ENCODE measurements around the gene BLOC1S3.

DNA sequence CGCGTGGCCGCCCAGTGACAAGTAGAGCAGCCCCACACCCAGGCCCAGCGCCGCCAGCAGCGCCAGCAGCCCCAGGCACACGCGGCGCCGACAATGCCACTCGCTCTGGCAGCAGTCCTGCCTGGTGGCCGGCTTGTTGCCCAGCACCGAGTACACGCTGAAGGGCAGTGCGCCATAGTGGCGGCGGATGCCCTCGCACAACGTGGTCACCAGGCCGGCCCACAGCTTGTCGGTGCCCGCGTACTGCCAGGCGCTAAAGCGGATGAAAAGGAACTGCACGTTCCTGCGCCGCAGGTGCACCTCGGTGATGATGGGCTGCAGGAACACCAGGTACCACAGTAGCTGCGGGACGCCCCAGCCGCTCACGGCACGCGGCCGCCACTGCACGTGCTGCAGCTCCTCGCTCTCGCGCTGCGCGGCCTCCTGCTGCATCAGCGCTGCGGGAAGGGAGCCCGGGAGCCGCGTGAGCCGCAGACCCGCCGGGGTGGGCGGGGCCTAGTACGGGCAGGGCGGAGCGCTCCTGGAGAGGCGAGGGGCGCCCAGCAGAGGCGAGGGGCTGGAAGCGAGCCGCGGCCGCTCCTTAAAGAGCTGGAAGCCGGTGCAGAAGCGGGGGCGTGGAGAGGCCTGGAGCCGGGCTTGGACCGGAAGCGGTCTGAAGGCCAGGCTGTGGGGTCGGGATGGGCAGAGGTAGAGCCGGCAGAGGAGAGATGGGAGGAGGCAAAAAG is 25.1 kb upstream of the BLOC1S3 start:
- TF ChIP-seq, protein P1, sequence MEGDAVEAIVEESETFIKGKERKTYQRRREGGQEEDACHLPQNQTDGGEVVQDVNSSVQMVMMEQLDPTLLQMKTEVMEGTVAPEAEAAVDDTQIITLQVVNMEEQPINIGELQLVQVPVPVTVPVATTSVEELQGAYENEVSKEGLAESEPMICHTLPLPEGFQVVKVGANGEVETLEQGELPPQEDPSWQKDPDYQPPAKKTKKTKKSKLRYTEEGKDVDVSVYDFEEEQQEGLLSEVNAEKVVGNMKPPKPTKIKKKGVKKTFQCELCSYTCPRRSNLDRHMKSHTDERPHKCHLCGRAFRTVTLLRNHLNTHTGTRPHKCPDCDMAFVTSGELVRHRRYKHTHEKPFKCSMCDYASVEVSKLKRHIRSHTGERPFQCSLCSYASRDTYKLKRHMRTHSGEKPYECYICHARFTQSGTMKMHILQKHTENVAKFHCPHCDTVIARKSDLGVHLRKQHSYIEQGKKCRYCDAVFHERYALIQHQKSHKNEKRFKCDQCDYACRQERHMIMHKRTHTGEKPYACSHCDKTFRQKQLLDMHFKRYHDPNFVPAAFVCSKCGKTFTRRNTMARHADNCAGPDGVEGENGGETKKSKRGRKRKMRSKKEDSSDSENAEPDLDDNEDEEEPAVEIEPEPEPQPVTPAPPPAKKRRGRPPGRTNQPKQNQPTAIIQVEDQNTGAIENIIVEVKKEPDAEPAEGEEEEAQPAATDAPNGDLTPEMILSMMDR (IDR thresholded peaks at IDR 0.05; ENCODE audit: borderline replicate concordance, extremely low read depth, low read length, poor library complexity, severe bottlenecking), result no peak
- TF ChIP-seq EZH2 (IDR thresholded peaks at IDR 0.05; ENCODE audit: borderline replicate concordance, low read depth, low read length, severe bottlenecking), result no peak

Data from DND-41 (cell line).